H1 (cell line): ENCODE results near the gene SKAP1. TPM values are rescaled to one million over a fixed set of nuclear protein-coding genes. Genes with fewer than 3 reads are reported as not detected.

Experiments
- EP300 ChIP-seq, 2 experiments: IDR thresholded peaks; 1 replicate in 1 of 2; 2 replicates in 1 of 2; pipeline ENCODE4 v1.6.1; 2011 to 2012; ENCODE audit warnings: low read depth in 2 of 2, low read length in 2 of 2, mild to moderate bottlenecking in 2 of 2, borderline replicate concordance in 1 of 2, inconsistent platforms in 1 of 2, moderate library complexity in 1 of 2
- KDM1A ChIP-seq: fragments of 200-600, 300-600 bp; sonication (generic); IDR thresholded peaks from 2 replicates; pipeline ENCODE4 v1.7.1; 2016; ENCODE audit warnings: mild to moderate bottlenecking, low read length, borderline replicate concordance
- SIX5 ChIP-seq: IDR thresholded peaks from 2 replicates; pipeline ENCODE4 v1.6.1; 2011; ENCODE audit warnings: mild to moderate bottlenecking, low read depth, low read length
- SP2 ChIP-seq: IDR thresholded peaks from 2 replicates; pipeline ENCODE4 v1.6.1; 2012; ENCODE audit warnings: mild to moderate bottlenecking, low read length, inconsistent platforms
- polyA plus RNA-seq, 7 experiments: library from polyadenylated mRNA; depleted of rRNA in 3 of 7; stranded (reverse) in 5 of 7; unstranded in 2 of 7; fragments of >200 nt in 5 of 7; fragments of 200-250 nt in 2 of 7; gene quantifications; 1 replicate in 5 of 7; 2 replicates in 1 of 7; 4 replicates in 1 of 7; pipeline versions ENCODE4 v1.2.1 to v1.2.3, GENCODE V29; 2011 to 2013; ENCODE audit warnings: missing spikeins in 2 of 7, mixed read lengths in 2 of 7
- total RNA-seq: library from RNA; stranded (reverse); fragmentation: NEBNext Ultra II Directional; extraction: Animal tissue kit (Norgen Biotek cat#: 25700); gene quantifications from 2 replicates; pipeline ENCODE4 v1.2.1, GENCODE V29; 2021

SKAP1 gene
- total and polyA plus RNA-seq, 2 of the 8 experiments (the other 6 are each of a cell fraction or from before 2014, with no cell fraction given) = not detected

- TF ChIP-seq KDM1A (no peak), SP2 (no peak), SIX5 (no peak), EP300 (IDR thresholded peaks at IDR 0.05; ENCODE audit: borderline replicate concordance in 1 of 2, low read depth in 2 of 2, low read length in 2 of 2) (no peak)
Measured at GRCh38 chr17:48150597-48151001, 279.4 kb downstream of the SKAP1 start (continued).
